ENCODE results near the gene AFF4. TPM values are rescaled to one million over a fixed set of nuclear protein-coding genes. Genes with fewer than 3 reads are reported as not detected.

Gene AFF4
- polyA plus RNA-seq, 1 donor from 2014 or later, result 60.6 TPM

DNA sequence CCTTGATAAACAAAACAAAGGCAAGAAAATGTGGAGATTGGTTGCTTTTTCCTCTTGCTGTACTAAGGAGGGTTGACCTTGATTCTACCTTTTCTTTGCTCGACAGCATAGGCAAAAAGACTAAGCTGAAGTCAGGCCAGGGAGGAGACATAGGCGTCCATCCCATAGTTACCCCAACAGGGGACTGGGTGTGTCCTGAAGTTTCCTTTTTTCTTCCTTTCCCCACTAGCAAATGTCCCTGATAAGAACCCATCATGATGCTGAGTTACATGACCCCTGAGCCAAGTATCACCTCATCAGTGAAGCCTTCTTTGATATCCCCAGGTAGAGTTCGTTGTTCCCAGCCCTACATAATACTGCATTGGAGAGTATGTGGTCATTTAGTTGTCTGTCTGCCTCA is 123.1 kb downstream of the AFF4 start:
- H3K9me3 ChIP-seq (ENCODE audit: low read length), result no peaks in the 10 kb centered on the region
- no peak overlapping the region for H3K9ac ChIP-seq (ENCODE audit: low read length)
- H3K27ac ChIP-seq (ENCODE audit: low read length), result no peak overlapping the region
- no peaks in the 10 kb centered on the region for H3F3A ChIP-seq (ENCODE audit: insufficient read depth, low read length, poor library complexity, severe bottlenecking)
- H3K27me3 ChIP-seq (ENCODE audit: insufficient read depth, low read depth, low read length), result no peaks in the 10 kb centered on the region
- no peaks in the 10 kb centered on the region for H4K20me1 ChIP-seq (ENCODE audit: insufficient read depth)
- H3K9me2 ChIP-seq (ENCODE audit: insufficient read depth, low read length), result no peaks in the 10 kb centered on the region
- H3K4me3 ChIP-seq (ENCODE audit: low read length), result no peak overlapping the region
- H3K4me2 ChIP-seq (ENCODE audit: low read length), result no peak overlapping the region
- no peaks in the 10 kb centered on the region for H3K79me2 ChIP-seq (replicated peaks; ENCODE audit: insufficient read depth, low read length)
- TF ChIP-seq, protein P1, sequence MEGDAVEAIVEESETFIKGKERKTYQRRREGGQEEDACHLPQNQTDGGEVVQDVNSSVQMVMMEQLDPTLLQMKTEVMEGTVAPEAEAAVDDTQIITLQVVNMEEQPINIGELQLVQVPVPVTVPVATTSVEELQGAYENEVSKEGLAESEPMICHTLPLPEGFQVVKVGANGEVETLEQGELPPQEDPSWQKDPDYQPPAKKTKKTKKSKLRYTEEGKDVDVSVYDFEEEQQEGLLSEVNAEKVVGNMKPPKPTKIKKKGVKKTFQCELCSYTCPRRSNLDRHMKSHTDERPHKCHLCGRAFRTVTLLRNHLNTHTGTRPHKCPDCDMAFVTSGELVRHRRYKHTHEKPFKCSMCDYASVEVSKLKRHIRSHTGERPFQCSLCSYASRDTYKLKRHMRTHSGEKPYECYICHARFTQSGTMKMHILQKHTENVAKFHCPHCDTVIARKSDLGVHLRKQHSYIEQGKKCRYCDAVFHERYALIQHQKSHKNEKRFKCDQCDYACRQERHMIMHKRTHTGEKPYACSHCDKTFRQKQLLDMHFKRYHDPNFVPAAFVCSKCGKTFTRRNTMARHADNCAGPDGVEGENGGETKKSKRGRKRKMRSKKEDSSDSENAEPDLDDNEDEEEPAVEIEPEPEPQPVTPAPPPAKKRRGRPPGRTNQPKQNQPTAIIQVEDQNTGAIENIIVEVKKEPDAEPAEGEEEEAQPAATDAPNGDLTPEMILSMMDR (IDR thresholded peaks at IDR 0.05; ENCODE audit: poor library complexity, severe bottlenecking), result no peak
- TF ChIP-seq EZH2 (IDR thresholded peaks at IDR 0.05; ENCODE audit: borderline replicate concordance, insufficient read depth, low read length, poor library complexity, severe bottlenecking) (no peak), RAD21 (conservative IDR thresholded peaks at IDR 0.05) (no peak), MXI1 (conservative IDR thresholded peaks at IDR 0.05; ENCODE audit: poor library complexity, severe bottlenecking) (no peak), POLR2AphosphoS5 (IDR thresholded peaks at IDR 0.05) (no peak), EP300 (conservative IDR thresholded peaks at IDR 0.05; ENCODE audit: poor library complexity, severe bottlenecking) (no peak), SMC3 (conservative IDR thresholded peaks at IDR 0.05; ENCODE audit: poor library complexity) (no peak)
- no peaks in the 10 kb centered on the region for H3K36me3 ChIP-seq (ENCODE audit: insufficient read depth, low read length)
- no peak overlapping the region for H2AFZ ChIP-seq (ENCODE audit: low read depth, low read length)

DNA sequence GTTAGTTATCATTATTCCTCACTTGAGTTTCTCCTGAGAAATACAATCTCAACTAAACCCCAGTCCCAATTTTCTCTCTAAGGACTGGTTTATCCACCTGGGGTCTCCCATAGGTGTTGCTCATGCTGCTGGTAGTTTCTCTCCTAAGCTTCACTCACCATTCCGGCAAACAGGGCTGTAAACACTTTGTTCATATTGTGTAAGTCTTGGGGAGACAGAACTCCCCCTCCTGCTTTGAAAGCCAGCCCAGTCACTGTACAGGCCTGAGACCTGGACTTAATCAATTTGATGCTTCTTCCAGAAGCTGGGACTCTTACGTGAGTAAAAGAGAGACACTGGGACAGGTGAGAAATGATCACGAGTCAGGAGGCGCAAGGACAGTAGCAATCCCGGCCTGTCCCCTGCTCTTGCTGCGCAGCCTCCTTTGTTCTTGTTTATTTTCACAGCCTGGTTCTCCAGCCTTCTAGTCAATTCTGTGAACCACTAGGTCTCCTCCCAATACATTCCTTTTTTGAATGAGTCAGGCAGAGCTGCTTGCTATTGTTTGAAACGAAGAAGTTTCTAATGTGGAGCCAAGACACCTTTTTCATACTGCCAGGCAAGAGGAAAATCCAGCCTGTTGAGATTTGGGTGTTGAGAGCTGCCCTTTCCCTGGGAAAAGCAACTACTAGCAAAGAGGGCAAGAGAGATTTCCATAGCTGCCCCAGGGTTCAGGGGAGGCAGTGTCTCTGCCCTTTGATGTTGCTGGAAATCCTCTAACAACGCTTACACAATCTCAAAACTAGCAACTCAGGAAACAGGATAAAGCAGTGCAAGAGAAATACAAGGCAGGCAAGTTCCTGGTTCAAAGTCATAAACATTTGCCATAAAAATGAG is 123.8 kb downstream of the AFF4 start:
- TF ChIP-seq MXI1 (conservative IDR thresholded peaks at IDR 0.05; ENCODE audit: poor library complexity, severe bottlenecking) (no peak), POLR2AphosphoS5 (IDR thresholded peaks at IDR 0.05) (no peak), TAF1 (IDR thresholded peaks at IDR 0.05; ENCODE audit: low read depth) (no peak), SMC3 (conservative IDR thresholded peaks at IDR 0.05; ENCODE audit: poor library complexity) (no peak), EZH2 (IDR thresholded peaks at IDR 0.05; ENCODE audit: borderline replicate concordance, insufficient read depth, low read length, poor library complexity, severe bottlenecking) (no peak), RAD21 (conservative IDR thresholded peaks at IDR 0.05) (no peak), EP300 (conservative IDR thresholded peaks at IDR 0.05; ENCODE audit: poor library complexity, severe bottlenecking) (no peak)
- TF ChIP-seq, protein P1 (IDR thresholded peaks at IDR 0.05; ENCODE audit: poor library complexity, severe bottlenecking), result no peak
- TF ChIP-seq, protein P2, sequence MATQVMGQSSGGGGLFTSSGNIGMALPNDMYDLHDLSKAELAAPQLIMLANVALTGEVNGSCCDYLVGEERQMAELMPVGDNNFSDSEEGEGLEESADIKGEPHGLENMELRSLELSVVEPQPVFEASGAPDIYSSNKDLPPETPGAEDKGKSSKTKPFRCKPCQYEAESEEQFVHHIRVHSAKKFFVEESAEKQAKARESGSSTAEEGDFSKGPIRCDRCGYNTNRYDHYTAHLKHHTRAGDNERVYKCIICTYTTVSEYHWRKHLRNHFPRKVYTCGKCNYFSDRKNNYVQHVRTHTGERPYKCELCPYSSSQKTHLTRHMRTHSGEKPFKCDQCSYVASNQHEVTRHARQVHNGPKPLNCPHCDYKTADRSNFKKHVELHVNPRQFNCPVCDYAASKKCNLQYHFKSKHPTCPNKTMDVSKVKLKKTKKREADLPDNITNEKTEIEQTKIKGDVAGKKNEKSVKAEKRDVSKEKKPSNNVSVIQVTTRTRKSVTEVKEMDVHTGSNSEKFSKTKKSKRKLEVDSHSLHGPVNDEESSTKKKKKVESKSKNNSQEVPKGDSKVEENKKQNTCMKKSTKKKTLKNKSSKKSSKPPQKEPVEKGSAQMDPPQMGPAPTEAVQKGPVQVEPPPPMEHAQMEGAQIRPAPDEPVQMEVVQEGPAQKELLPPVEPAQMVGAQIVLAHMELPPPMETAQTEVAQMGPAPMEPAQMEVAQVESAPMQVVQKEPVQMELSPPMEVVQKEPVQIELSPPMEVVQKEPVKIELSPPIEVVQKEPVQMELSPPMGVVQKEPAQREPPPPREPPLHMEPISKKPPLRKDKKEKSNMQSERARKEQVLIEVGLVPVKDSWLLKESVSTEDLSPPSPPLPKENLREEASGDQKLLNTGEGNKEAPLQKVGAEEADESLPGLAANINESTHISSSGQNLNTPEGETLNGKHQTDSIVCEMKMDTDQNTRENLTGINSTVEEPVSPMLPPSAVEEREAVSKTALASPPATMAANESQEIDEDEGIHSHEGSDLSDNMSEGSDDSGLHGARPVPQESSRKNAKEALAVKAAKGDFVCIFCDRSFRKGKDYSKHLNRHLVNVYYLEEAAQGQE (IDR thresholded peaks at IDR 0.05; ENCODE audit: borderline replicate concordance), result no peak
- Histone ChIP-seq H3F3A (ENCODE audit: insufficient read depth, low read length, poor library complexity, severe bottlenecking) (no peaks in the 10 kb centered on the region), H3K4me3 (ENCODE audit: low read length) (no peak overlapping the region), H2AFZ (ENCODE audit: low read depth, low read length) (no peak overlapping the region), H3K9me2 (ENCODE audit: insufficient read depth, low read length) (no peaks in the 10 kb centered on the region), H3K4me2 (ENCODE audit: low read length) (no peak overlapping the region), H3K27ac (ENCODE audit: low read length) (no peak overlapping the region), H3K9me3 (ENCODE audit: low read length) (no peaks in the 10 kb centered on the region), H3K27me3 (ENCODE audit: insufficient read depth, low read depth, low read length) (no peaks in the 10 kb centered on the region), H3K9ac (ENCODE audit: low read length) (no peak overlapping the region), H4K20me1 (ENCODE audit: insufficient read depth) (no peaks in the 10 kb centered on the region), H3K79me2 (replicated peaks; ENCODE audit: insufficient read depth, low read length) (no peaks in the 10 kb centered on the region), H3K36me3 (ENCODE audit: insufficient read depth, low read length) (no peaks in the 10 kb centered on the region)

Measured in neural cell (in vitro differentiated cells).